ENCODE results near the gene EPSTI1. TPM values are rescaled to one million over a fixed set of nuclear protein-coding genes. Genes with fewer than 3 reads are reported as not detected.

EPSTI1 gene
- total RNA-seq, 2 experiments from 2014 or later, result 30.7 to 32.0 TPM

DNA sequence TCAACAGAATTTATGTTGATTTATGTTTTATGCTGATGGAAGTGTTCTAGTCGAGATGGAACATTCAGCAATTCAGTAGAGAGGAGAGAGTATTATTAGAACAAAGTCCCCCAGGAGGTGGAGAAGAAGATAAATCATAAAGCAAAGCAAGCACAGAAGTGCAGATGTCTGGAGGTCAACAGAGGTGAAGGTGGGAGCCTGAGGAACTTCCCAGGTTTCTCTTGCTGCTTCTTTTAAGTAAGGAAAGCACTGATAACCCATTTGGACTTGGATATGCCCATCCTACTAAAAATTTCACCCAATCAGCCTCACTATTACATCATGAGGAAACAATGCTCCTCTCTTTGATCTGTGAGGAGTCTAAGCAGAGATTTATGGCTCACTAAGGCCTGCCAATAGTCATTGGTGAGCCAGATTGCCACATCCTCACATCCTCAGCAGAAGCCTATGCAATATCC is 98.8 kb downstream of the EPSTI1 start:
- ATAC-seq, result no peak
- CTCF ChIA-PET, result no interaction called here
- H3K27ac Mint-ChIP-seq, result no peak overlapping the region
- H3K27me3 Mint-ChIP-seq, result no peaks in the 10 kb centered on the region
- H3K36me3 Mint-ChIP-seq (ENCODE audit: low read depth), result peaks cover 13% of the 10 kb centered on the region
- DNase-seq, result no peak
- no peaks in the 10 kb centered on the region for H3K4me1 Mint-ChIP-seq
- no peaks in the 10 kb centered on the region for H3K9me3 Mint-ChIP-seq (ENCODE audit: low read depth)
- no peak overlapping the region for H3K4me3 Mint-ChIP-seq
- POLR2A ChIA-PET, result no interaction called here
- intact Hi-C loops (cut with DNase I, micrococcal nuclease), result no loop called here

DNA sequence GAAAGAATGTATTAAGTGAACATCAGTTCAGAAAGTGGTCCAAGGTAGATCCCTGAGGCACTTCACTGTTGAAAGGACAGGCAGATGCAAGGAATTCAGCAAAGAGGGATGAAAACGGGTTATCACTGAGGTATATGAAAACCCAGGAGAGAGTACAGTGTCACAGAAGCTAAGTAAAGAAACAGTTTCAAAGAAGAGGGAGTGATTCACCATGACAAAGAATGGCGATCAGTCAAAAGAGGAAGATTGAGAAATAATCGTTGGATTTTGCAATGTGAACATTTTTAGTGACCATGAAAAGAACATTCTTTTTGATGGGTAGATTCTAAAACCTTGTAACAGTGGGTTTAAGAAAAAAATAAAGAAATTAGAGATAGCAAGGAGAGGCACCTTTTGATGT is 99.3 kb downstream of the EPSTI1 start:
- intact Hi-C loops (cut with DNase I, micrococcal nuclease), result no loop called here
- no peaks in the 10 kb centered on the region for H3K27me3 Mint-ChIP-seq
- no peaks in the 10 kb centered on the region for H3K9me3 Mint-ChIP-seq (ENCODE audit: low read depth)
- H3K27ac Mint-ChIP-seq, result no peak overlapping the region
- no peak for DNase-seq
- ChIA-PET CTCF (no interaction called here), POLR2A (no interaction called here)
- H3K4me3 Mint-ChIP-seq, result no peak overlapping the region
- no peaks in the 10 kb centered on the region for H3K4me1 Mint-ChIP-seq
- peaks cover 13% of the 10 kb centered on the region for H3K36me3 Mint-ChIP-seq (ENCODE audit: low read depth)
- no peak for ATAC-seq

DNA sequence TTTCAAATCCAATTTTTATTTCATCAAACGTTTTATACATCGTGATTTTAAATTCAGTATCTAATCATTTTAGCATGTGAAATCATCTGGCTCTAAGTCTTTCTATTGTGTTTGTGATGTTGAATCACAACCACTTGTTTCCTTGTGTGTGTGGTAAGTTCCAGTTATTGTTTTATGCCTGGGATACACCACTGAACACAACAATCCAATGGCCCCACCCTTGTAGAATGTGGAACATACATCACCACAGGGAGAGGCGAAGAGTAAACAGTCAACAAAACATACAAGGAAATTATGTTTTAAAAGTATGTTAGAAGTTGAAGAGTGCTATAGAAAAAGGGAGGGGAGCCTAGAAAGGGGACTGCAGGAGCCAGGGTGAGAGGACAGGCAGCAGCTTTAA is 100.5 kb downstream of the EPSTI1 start:
- H3K36me3 Mint-ChIP-seq (ENCODE audit: low read depth), result peaks cover 13% of the 10 kb centered on the region
- DNase-seq, result no peak
- no peak for ATAC-seq
- H3K9me3 Mint-ChIP-seq (ENCODE audit: low read depth), result no peaks in the 10 kb centered on the region
- no peak overlapping the region for H3K4me3 Mint-ChIP-seq
- intact Hi-C loops (cut with DNase I, micrococcal nuclease), result no loop called here
- CTCF ChIA-PET, result interaction anchor here (0.6 kb wide), 1 partner anchor 294 kb away, joined by 3 read pairs; no protein-coding TSS in a partner anchor
- H3K27me3 Mint-ChIP-seq, result no peaks in the 10 kb centered on the region
- POLR2A ChIA-PET, result no interaction called here
- H3K4me1 Mint-ChIP-seq, result no peaks in the 10 kb centered on the region
- no peak overlapping the region for H3K27ac Mint-ChIP-seq

DNA sequence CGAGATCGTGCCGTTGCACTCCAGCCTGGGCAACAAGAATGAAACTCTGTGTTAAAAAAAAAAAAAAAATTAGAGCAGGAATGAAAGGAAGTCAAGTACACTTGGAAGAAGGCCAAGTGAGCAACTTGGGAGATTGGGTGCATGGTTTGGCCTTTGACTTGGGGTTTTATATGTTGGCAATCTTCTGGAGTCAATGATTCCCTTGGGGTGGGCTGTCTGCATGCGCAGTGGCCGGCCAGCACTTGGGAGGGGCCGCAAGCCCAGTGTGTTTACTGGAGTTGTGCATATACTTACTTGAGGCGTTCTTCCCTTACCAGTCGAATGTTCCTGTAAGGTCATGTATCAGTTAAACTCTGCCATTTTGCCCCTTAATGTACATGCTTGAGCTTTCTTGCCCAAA is 106.7 kb downstream of the EPSTI1 start:
- H3K9me3 Mint-ChIP-seq (ENCODE audit: low read depth), result no peaks in the 10 kb centered on the region

GRCh38 chr13:42883771-42884467 is 108.1 kb downstream of the EPSTI1 start:
- intact Hi-C loops (cut with DNase I, micrococcal nuclease), result no loop called here
- CTCF ChIA-PET, result interaction anchor here (0.6 to 0.7 kb wide), 3 partner anchors 134 to 552 kb away, joined by 3 to 4 read pairs (median 3); no protein-coding TSS in a partner anchor
- H3K27me3 Mint-ChIP-seq, result peaks cover 12% of the 10 kb centered on the region
- POLR2A ChIA-PET, result no interaction called here
- H3K36me3 Mint-ChIP-seq (ENCODE audit: low read depth), result peaks cover 15% of the 10 kb centered on the region
- peak; percentile 7 for DNase-seq
- no peaks in the 10 kb centered on the region for H3K9me3 Mint-ChIP-seq (ENCODE audit: low read depth)
- no peak for ATAC-seq
- H3K4me3 Mint-ChIP-seq, result no peak overlapping the region
- no peak overlapping the region for H3K27ac Mint-ChIP-seq
- peaks cover 3% of the 10 kb centered on the region for H3K4me1 Mint-ChIP-seq

More for the DNA sequence above, 106.7 kb downstream of the EPSTI1 start:
- no peak for ATAC-seq
- DNase-seq, result no peak
- no peak overlapping the region for H3K4me3 Mint-ChIP-seq
- no peak overlapping the region for H3K27ac Mint-ChIP-seq
- peaks cover 15% of the 10 kb centered on the region for H3K36me3 Mint-ChIP-seq (ENCODE audit: low read depth)
- H3K27me3 Mint-ChIP-seq, result peaks cover 3% of the 10 kb centered on the region
- intact Hi-C loops (cut with DNase I, micrococcal nuclease), result no loop called here
- H3K4me1 Mint-ChIP-seq, result peaks cover 3% of the 10 kb centered on the region
- POLR2A ChIA-PET, result no interaction called here
- CTCF ChIA-PET, result no interaction called here

GRCh38 chr13:42883142-42883541 is 108.9 kb downstream of the EPSTI1 start:
- CTCF ChIA-PET, result interaction anchor here (0.6 to 1.0 kb wide), 3 partner anchors 30 to 551 kb away, joined by 3 to 4 read pairs (median 3); no protein-coding TSS in a partner anchor
- no peak overlapping the region for H3K27ac Mint-ChIP-seq
- no peaks in the 10 kb centered on the region for H3K9me3 Mint-ChIP-seq (ENCODE audit: low read depth)
- H3K36me3 Mint-ChIP-seq (ENCODE audit: low read depth), result peaks cover 11% of the 10 kb centered on the region
- POLR2A ChIA-PET, result no interaction called here
- no peak for ATAC-seq
- DNase-seq, result no peak
- intact Hi-C loops (cut with DNase I, micrococcal nuclease), result no loop called here
- peaks cover 3% of the 10 kb centered on the region for H3K4me1 Mint-ChIP-seq
- H3K4me3 Mint-ChIP-seq, result no peak overlapping the region
- peaks cover 16% of the 10 kb centered on the region for H3K27me3 Mint-ChIP-seq

DNA sequence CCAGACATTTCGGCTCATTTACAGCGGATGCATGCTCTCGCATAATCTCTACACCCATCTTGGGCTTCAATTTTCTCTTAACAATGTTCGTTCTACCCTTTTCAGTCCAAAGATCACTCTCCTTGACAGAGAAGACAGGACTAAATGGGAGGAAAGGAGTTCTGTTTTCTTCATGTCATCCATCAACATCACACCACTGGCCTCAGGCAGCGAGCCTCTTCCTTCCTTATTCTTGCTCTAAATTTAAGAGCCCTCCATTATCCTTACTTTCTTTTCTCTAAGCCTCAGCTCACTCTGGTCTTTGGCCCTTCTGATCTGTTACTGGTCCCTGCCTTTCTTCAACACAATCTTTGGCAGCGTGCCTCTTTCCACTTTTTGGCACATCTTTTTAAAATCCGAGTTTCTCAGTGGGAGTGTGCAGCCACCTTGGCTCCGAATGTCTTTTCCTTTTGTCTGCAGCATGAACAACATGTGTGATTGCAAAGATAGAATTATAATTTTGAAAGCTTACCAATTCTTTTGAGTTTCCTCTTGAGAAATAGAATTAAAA is 111.9 kb downstream of the EPSTI1 start:
- H3K4me3 Mint-ChIP-seq, result no peak overlapping the region
- intact Hi-C loops (cut with DNase I, micrococcal nuclease), result no loop called here

GRCh38 chr13:42878721-42879120 is 113.3 kb downstream of the EPSTI1 start:
- H3K27ac Mint-ChIP-seq, result no peak overlapping the region
- H3K4me3 Mint-ChIP-seq, result no peak overlapping the region
- H3K27me3 Mint-ChIP-seq, result peaks cover 18% of the 10 kb centered on the region
- ChIA-PET CTCF (interaction anchor here (1.2 kb wide), 1 partner anchor 8 kb away, joined by 3 read pairs; no protein-coding TSS in a partner anchor), POLR2A (no interaction called here)
- ATAC-seq, result no peak
- no peaks in the 10 kb centered on the region for H3K36me3 Mint-ChIP-seq (ENCODE audit: low read depth)
- intact Hi-C loops (cut with DNase I, micrococcal nuclease), result no loop called here
- DNase-seq, result no peak
- H3K9me3 Mint-ChIP-seq (ENCODE audit: low read depth), result no peaks in the 10 kb centered on the region
- H3K4me1 Mint-ChIP-seq, result peaks cover 21% of the 10 kb centered on the region

More for the DNA sequence above, 111.9 kb downstream of the EPSTI1 start:
- Mint-ChIP-seq H3K27me3 (peaks cover 18% of the 10 kb centered on the region), H3K36me3 (ENCODE audit: low read depth) (no peaks in the 10 kb centered on the region), H3K9me3 (ENCODE audit: low read depth) (no peaks in the 10 kb centered on the region), H3K4me1 (peaks cover 21% of the 10 kb centered on the region), H3K27ac (no peak overlapping the region)
- DNase-seq (no peak), ATAC-seq (no peak)
- ChIA-PET CTCF (no interaction called here), POLR2A (no interaction called here)

- Mint-ChIP-seq H3K4me3 (no peak overlapping the region), H3K4me1 (peaks cover 17% of the 10 kb centered on the region), H3K27me3 (peaks cover 18% of the 10 kb centered on the region), H3K27ac (peak overlapping the region; percentile 20), H3K9me3 (ENCODE audit: low read depth) (no peaks in the 10 kb centered on the region), H3K36me3 (ENCODE audit: low read depth) (no peaks in the 10 kb centered on the region)
- DNase-seq, result no peak
- ChIA-PET POLR2A (no interaction called here), CTCF (no interaction called here)
- intact Hi-C loops (cut with DNase I, micrococcal nuclease), result loop anchor here in 1 of 2 experiments (2.0 kb wide), 1 partner anchor 928 kb away; no protein-coding TSS in a partner anchor
- peak; percentile 79 for ATAC-seq
These were observed 115.0 kb downstream of the EPSTI1 start for GRCh38 chr13:42876887-42877545.

- DNase-seq, result peak; percentile 6
- peak overlapping the region; percentile 20 for H3K27ac Mint-ChIP-seq
- peaks cover 18% of the 10 kb centered on the region for H3K27me3 Mint-ChIP-seq
- H3K4me3 Mint-ChIP-seq, result no peak overlapping the region
- no peaks in the 10 kb centered on the region for H3K36me3 Mint-ChIP-seq (ENCODE audit: low read depth)
- peak; percentile 88 for ATAC-seq
- peaks cover 17% of the 10 kb centered on the region for H3K4me1 Mint-ChIP-seq
- ChIA-PET POLR2A (no interaction called here), CTCF (no interaction called here)
- intact Hi-C loops (cut with DNase I, micrococcal nuclease), result loop anchor here in 1 of 2 experiments (2.0 kb wide), 1 partner anchor 929 kb away; no protein-coding TSS in a partner anchor
- no peaks in the 10 kb centered on the region for H3K9me3 Mint-ChIP-seq (ENCODE audit: low read depth)
These were observed 115.7 kb downstream of the EPSTI1 start for GRCh38 chr13:42876270-42876714.

- intact Hi-C loops (cut with DNase I, micrococcal nuclease), result loop anchor here in 1 of 2 experiments (2.0 kb wide), 1 partner anchor 929 kb away; no protein-coding TSS in a partner anchor
- Mint-ChIP-seq H3K27me3 (peaks cover 17% of the 10 kb centered on the region), H3K4me3 (no peak overlapping the region), H3K36me3 (ENCODE audit: low read depth) (no peaks in the 10 kb centered on the region), H3K4me1 (peaks cover 17% of the 10 kb centered on the region), H3K9me3 (ENCODE audit: low read depth) (no peaks in the 10 kb centered on the region), H3K27ac (no peak overlapping the region)
- CTCF ChIA-PET, result no interaction called here
- POLR2A ChIA-PET, result no interaction called here
- no peak for DNase-seq
- ATAC-seq, result peak; percentile 10
These were observed 116.4 kb downstream of the EPSTI1 start for GRCh38 chr13:42875475-42876269.
